ENCODE data around the gene NCOR2. TPM values are rescaled to one million over a fixed set of nuclear protein-coding genes. Genes with fewer than 3 reads are reported as not detected.

The NCOR2 gene
- polyA plus RNA-seq, 1 donor (not counting 4 experiments of a cell fraction or from before 2014, with no cell fraction given): 4.7 TPM

DNA sequence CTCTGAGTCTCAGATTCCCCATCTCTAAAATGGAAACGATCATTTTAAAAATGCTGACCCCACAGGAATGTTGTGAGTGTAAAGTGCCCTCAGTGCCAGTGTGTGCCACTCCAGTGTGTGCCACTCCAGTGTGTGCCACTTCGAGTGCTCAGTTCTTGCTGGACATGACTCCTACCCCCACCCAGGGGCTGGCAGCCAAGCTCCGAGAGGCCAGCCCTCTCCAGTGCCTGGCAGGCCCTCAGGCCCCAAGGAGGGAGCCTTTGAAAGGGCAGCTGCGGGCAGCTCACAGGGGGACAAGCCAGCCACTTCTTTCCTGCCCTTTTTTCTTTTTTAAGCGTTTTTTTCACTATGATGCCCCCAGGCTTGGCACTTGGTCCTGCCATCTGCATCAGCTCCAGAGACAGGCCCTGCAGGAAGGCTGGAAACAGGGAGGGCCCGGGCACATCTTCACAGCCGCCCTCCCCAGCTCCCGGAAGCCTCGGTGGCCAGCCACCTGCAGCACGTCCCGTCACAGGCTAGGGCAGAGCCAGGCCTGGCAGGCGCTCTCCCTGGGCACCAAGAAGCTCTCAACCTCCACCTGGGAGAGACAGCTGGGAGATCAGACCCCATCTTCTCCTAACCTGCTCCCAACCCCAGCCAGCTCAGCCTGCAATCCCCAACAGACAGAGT is 29.8 kb downstream of the NCOR2 start:
- no peak for TF ChIP-seq EZH2 (IDR thresholded peaks at IDR 0.05; ENCODE audit: low read length)
- no peak for TF ChIP-seq CTCF (optimal IDR thresholded peaks at IDR 0.05 in 1 of 3, IDR thresholded peaks at IDR 0.05 in 1 of 3, conservative IDR thresholded peaks at IDR 0.05 in 1 of 3; ENCODE audit: extremely low read depth in 1 of 3, insufficient read depth in 2 of 3, low read length in 3 of 3)
- H3K4me3 ChIP-seq (ENCODE audit: control insufficient read depth in 2 of 3, extremely low read depth in 1 of 3, insufficient read depth in 2 of 3, low read depth in 1 of 3, low read length in 3 of 3): no peak overlapping the region
- H3K79me2 ChIP-seq (ENCODE audit: control insufficient read depth, insufficient read depth, low read length): peaks cover 78% of the 10 kb centered on the region
- dilution Hi-C loops (cut with MboI; ENCODE audit: extremely low pct_ligation_motif_present, low sequenced_read_pairs): no loop called here
- FAIRE-seq (no peak), DNase-seq (ENCODE audit: low read depth, low spot score) (no peak)
- no peak overlapping the region for H2AFZ ChIP-seq (ENCODE audit: control insufficient read depth, low read length)
- no peak overlapping the region for H3K4me2 ChIP-seq (ENCODE audit: control insufficient read depth, extremely low read depth, insufficient read depth, low read depth, low read length)
- peaks cover 3 to 6% of the 10 kb centered on the region in 2 experiments for H3K36me3 ChIP-seq (ENCODE audit: control insufficient read depth in 2 of 2, extremely low read depth in 1 of 2, insufficient read depth in 2 of 2, low read length in 2 of 2)
- no peaks in the 10 kb centered on the region for H3K9me3 ChIP-seq (ENCODE audit: control insufficient read depth, low read depth, low read length)
- peaks cover 5% of the 10 kb centered on the region for H3K4me1 ChIP-seq (ENCODE audit: control insufficient read depth, extremely low read depth, insufficient read depth, low read length)
- no peaks in the 10 kb centered on the region for H3K27me3 ChIP-seq (ENCODE audit: control insufficient read depth, extremely low read depth, insufficient read depth, low read length)
- peaks cover 32% of the 10 kb centered on the region for H4K20me1 ChIP-seq (ENCODE audit: control insufficient read depth, extremely low read depth, insufficient read depth, low read length)
- peaks cover 7% of the 10 kb centered on the region for H3K9me1 ChIP-seq (ENCODE audit: control insufficient read depth, extremely low read depth, insufficient read depth, low read length)
- no peak overlapping the region for H3K9ac ChIP-seq (ENCODE audit: control insufficient read depth, extremely low read depth, insufficient read depth, low read length)
- H3K27ac ChIP-seq (ENCODE audit: control insufficient read depth, insufficient read depth, low read length): no peak overlapping the region

GRCh38 chr12:124536641-124537040 is 30.8 kb downstream of the NCOR2 start:
- TF ChIP-seq CTCF (optimal IDR thresholded peaks at IDR 0.05 in 1 of 3, IDR thresholded peaks at IDR 0.05 in 1 of 3, conservative IDR thresholded peaks at IDR 0.05 in 1 of 3; ENCODE audit: extremely low read depth in 1 of 3, insufficient read depth in 2 of 3, low read length in 3 of 3) (no peak), EZH2 (IDR thresholded peaks at IDR 0.05; ENCODE audit: low read length) (no peak)
- DNase-seq (ENCODE audit: low read depth, low spot score): no peak
- no peaks in the 10 kb centered on the region for H3K27me3 ChIP-seq (ENCODE audit: control insufficient read depth, extremely low read depth, insufficient read depth, low read length)
- peaks cover 5% of the 10 kb centered on the region for H3K4me1 ChIP-seq (ENCODE audit: control insufficient read depth, extremely low read depth, insufficient read depth, low read length)
- H3K4me3 ChIP-seq (ENCODE audit: control insufficient read depth in 2 of 3, extremely low read depth in 1 of 3, insufficient read depth in 2 of 3, low read depth in 1 of 3, low read length in 3 of 3): no peak overlapping the region
- peaks cover 7% of the 10 kb centered on the region for H3K9me1 ChIP-seq (ENCODE audit: control insufficient read depth, extremely low read depth, insufficient read depth, low read length)
- dilution Hi-C loops (cut with MboI; ENCODE audit: extremely low pct_ligation_motif_present, low sequenced_read_pairs): no loop called here
- H3K9ac ChIP-seq (ENCODE audit: control insufficient read depth, extremely low read depth, insufficient read depth, low read length): no peak overlapping the region
- H3K79me2 ChIP-seq (ENCODE audit: control insufficient read depth, insufficient read depth, low read length): peaks cover 74% of the 10 kb centered on the region
- peaks cover 26% of the 10 kb centered on the region for H4K20me1 ChIP-seq (ENCODE audit: control insufficient read depth, extremely low read depth, insufficient read depth, low read length)
- H3K36me3 ChIP-seq (ENCODE audit: control insufficient read depth in 2 of 2, extremely low read depth in 1 of 2, insufficient read depth in 2 of 2, low read length in 2 of 2): peaks cover 3 to 6% of the 10 kb centered on the region in 2 experiments
- H3K4me2 ChIP-seq (ENCODE audit: control insufficient read depth, extremely low read depth, insufficient read depth, low read depth, low read length): no peak overlapping the region
- H3K9me3 ChIP-seq (ENCODE audit: control insufficient read depth, low read depth, low read length): no peaks in the 10 kb centered on the region
- H3K27ac ChIP-seq (ENCODE audit: control insufficient read depth, insufficient read depth, low read length): no peak overlapping the region
- FAIRE-seq: no peak
- no peak overlapping the region for H2AFZ ChIP-seq (ENCODE audit: control insufficient read depth, low read length)

Measured in keratinocyte (primary cell).